Spleen (tissue), 11 donors: ENCODE data around the gene PTGFR. TPM values are rescaled to one million over a fixed set of nuclear protein-coding genes. Genes with fewer than 3 reads are reported as not detected.

Experiments used
- DNase-seq: peaks from one replicate; pipeline ENCODE4 v3.0.0-alpha.2; 2020
- H3K27ac ChIP-seq, 8 donors: fragments of 200-600 bp; sonication (generic) in 7 of 8; 1 replicate in 4 of 8; 2 replicates in 4 of 8; pipeline versions ENCODE4 v1.5.0 to v1.8.0; 2016 to 2021; ENCODE audit warnings: inconsistent platforms in 4 of 8, mild to moderate bottlenecking in 4 of 8, moderate library complexity in 1 of 8
- H3K27me3 ChIP-seq, 7 donors: fragments of 200-600 bp; sonication (generic) in 6 of 7; replicated peaks in 1 of 7; 1 replicate in 4 of 7; 2 replicates in 3 of 7; pipeline versions ENCODE4 v1.5.0 to v1.8.0; 2016 to 2021; ENCODE audit warnings: inconsistent platforms in 3 of 7, mild to moderate bottlenecking in 1 of 7
- H3K36me3 ChIP-seq, 6 donors: fragments of 200-600 bp; sonication (generic) in 5 of 6; 1 replicate in 4 of 6; 2 replicates in 2 of 6; pipeline versions ENCODE4 v1.5.0 to v1.8.0; 2016 to 2021; ENCODE audit warnings: inconsistent platforms in 2 of 6
- H3K4me1 ChIP-seq, 6 donors: fragments of 200-600 bp; sonication (generic) in 5 of 6; 1 replicate in 3 of 6; 2 replicates in 3 of 6; pipeline versions ENCODE4 v1.5.0 to v1.8.0; 2016 to 2021; ENCODE audit warnings: inconsistent platforms in 3 of 6
- H3K4me3 ChIP-seq, 8 donors: fragments of 200-600 bp; sonication (generic) in 7 of 8; 1 replicate in 4 of 8; 2 replicates in 4 of 8; pipeline versions ENCODE4 v1.5.0 to v1.8.0; 2016 to 2021; ENCODE audit warnings: inconsistent platforms in 4 of 8, mild to moderate bottlenecking in 4 of 8, moderate library complexity in 2 of 8
- H3K9me3 ChIP-seq, 8 donors: fragments of 200-600 bp; sonication (generic) in 7 of 8; 1 replicate in 4 of 8; 2 replicates in 4 of 8; pipeline versions ENCODE4 v1.5.0 to v1.8.0; 2016 to 2021; ENCODE audit warnings: inconsistent platforms in 4 of 8
- CTCF ChIP-seq, 11 experiments: fragments of 200-600 bp in 7 of 11; fragments of 450-650 bp in 4 of 11; sonication (generic) in 4 of 11; IDR thresholded peaks in 8 of 11; conservative IDR thresholded peaks in 3 of 11; 1 replicate in 7 of 11; 2 replicates in 4 of 11; pipeline versions ENCODE4 v1.4.0 to v1.8.0; 2016 to 2021; ENCODE audit warnings: antibody characterized with exemption in 11 of 11, inconsistent platforms in 4 of 11, mild to moderate bottlenecking in 1 of 11
- POLR2A ChIP-seq, 3 donors: fragments of 450-650 bp; IDR thresholded peaks; one replicate each; pipeline ENCODE4 v1.5.1; 2017; ENCODE audit warnings: antibody characterized with exemption in 3 of 3, mild to moderate bottlenecking in 1 of 3
- POLR2AphosphoS5 ChIP-seq, 3 donors: sonication (generic); formaldehyde crosslinking; IDR thresholded peaks; one replicate each; pipeline ENCODE4 v1.5.1; 2017; ENCODE audit warnings: antibody characterized with exemption in 3 of 3
- WGBS, 5 donors: extraction: QIAGEN DNeasy Blood & Tissue Kit in 3 of 5; methylation state at CpG; one replicate each; pipeline versions ENCODE4 v1.1.5 to v1.1.7; 2013 to 2018; 5-methylcytosine and 5-hydroxymethylcytosine counted together
- intact Hi-C: fragments of 100-400 bp; cut with DNase I; formaldehyde crosslinking; loops from one replicate; pipeline ENCODE4 v1.15.0; 2023; ENCODE audit warnings: low total_unique reads
- polyA plus RNA-seq, 3 donors: library from polyadenylated mRNA; stranded (reverse); fragments of 200-250 nt; gene quantifications; one replicate each; pipeline ENCODE4 v1.2.1, GENCODE V29; 2013
- total RNA-seq, 7 donors: library from RNA; depleted of rRNA in 3 of 7; stranded (reverse); fragments of >200 nt in 3 of 7; fragmentation: NEBNext Ultra II Directional in 4 of 7; extraction: Animal tissue kit (Norgen Biotek cat#: 25700) in 4 of 7; gene quantifications; one replicate each; pipeline versions ENCODE4 v1.1.0 to v1.2.1, GENCODE V29; 2016 to 2021
- donor health status: healthy with polysubstance abuse.
- donor health status: DM: no; HTN: no; CAD: no; lungs with moderate emphysema.
- donor health status: DM: no; HTN: no; CAD: no.
- donor health status: Bipolar disorder and iron deficiency.
- donor health status: healthy.
- donor health status: DM: no; HTN: no; CAD: no.
- donor health status: DM: yes; HTN: yes; CAD: no.

PTGFR gene
- total and polyA plus RNA-seq, 10 donors, result 0.28 to 2.4 (median 0.47) TPM

- H3K36me3 ChIP-seq, result no peaks in the 10 kb centered on the region
- 44 to 64% (median 56%) methylated on average over 2 of the region's 2 CpGs for WGBS, 5 donors
- no peak overlapping the region for H3K27ac ChIP-seq
- H3K9me3 ChIP-seq, result no peaks in the 10 kb centered on the region
- no peaks in the 10 kb centered on the region for H3K4me1 ChIP-seq
- H3K4me3 ChIP-seq, result no peak overlapping the region
- no peak for TF ChIP-seq POLR2AphosphoS5 (IDR thresholded peaks at IDR 0.05)
- TF ChIP-seq CTCF (IDR thresholded peaks at IDR 0.05 in 8 of 11, conservative IDR thresholded peaks at IDR 0.05 in 3 of 11), result no peak
- no peak for TF ChIP-seq POLR2A (IDR thresholded peaks at IDR 0.05)
- DNase-seq, result no peak
- intact Hi-C loops, result no loop called here
- H3K27me3 ChIP-seq, result peaks cover 0 to 5% (median 0%) of the 10 kb centered on the region in 7 donors
Observed at GRCh38 chr1:78500529-78500928, 9.8 kb downstream of the PTGFR start.

DNA sequence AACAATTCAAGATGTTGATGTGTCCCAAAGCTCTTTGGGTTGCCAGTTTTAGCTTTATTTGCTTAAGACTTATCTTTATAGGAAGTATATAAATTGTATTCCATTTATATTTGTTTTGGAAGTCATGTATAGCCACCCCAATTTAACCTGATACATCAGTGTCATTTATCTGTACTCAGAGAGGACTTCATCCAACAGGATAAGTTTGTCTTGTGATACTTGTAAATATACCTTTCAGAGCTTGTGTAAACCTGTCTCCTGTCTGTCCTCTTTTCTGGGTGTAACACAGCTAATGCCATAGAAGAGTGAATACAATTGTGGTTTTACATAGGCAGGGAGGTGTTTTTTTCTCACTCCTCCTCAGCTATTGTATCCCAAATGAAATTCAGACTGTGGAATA, 10.4 kb downstream of the PTGFR start:
- no peaks in the 10 kb centered on the region for H3K9me3 ChIP-seq
- H3K4me3 ChIP-seq, result no peak overlapping the region
- TF ChIP-seq POLR2AphosphoS5 (IDR thresholded peaks at IDR 0.05) (no peak), CTCF (IDR thresholded peaks at IDR 0.05 in 8 of 11, conservative IDR thresholded peaks at IDR 0.05 in 3 of 11) (no peak), POLR2A (IDR thresholded peaks at IDR 0.05) (no peak)
- H3K4me1 ChIP-seq, result no peaks in the 10 kb centered on the region
- intact Hi-C loops, result no loop called here
- H3K36me3 ChIP-seq, result no peaks in the 10 kb centered on the region
- DNase-seq, result no peak
- peaks cover 0 to 5% (median 0%) of the 10 kb centered on the region in 7 donors for H3K27me3 ChIP-seq
- H3K27ac ChIP-seq, result no peak overlapping the region

DNA sequence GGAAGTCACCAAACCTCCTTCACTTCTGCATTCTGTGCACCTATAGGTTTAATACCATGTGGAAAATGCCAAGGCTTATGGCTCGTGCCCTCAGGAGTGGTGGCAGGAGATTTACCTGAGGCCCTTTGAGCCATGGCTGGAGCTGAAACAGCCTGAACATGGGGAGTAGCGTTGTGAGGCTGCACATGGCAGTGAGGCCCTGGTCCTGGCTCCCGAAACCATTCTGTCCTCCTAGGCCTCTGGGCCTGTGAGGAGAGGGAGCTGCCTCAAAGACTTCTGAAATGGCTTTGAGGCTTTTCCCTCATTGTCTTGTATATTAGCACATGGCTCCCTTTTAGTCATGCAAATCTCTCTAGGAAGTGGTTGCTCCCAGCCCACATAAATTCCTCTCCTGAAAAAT, 20.6 kb downstream of the PTGFR start:
- TF ChIP-seq CTCF (IDR thresholded peaks at IDR 0.05 in 8 of 11, conservative IDR thresholded peaks at IDR 0.05 in 3 of 11) (no peak), POLR2A (IDR thresholded peaks at IDR 0.05) (no peak), POLR2AphosphoS5 (IDR thresholded peaks at IDR 0.05) (no peak)
- Histone ChIP-seq H3K9me3 (peaks cover 0 to 34% (median 23%) of the 10 kb centered on the region in 8 donors), H3K4me3 (no peak overlapping the region), H3K36me3 (no peaks in the 10 kb centered on the region), H3K27me3 (no peaks in the 10 kb centered on the region), H3K27ac (no peak overlapping the region), H3K4me1 (no peaks in the 10 kb centered on the region)
- intact Hi-C loops, result no loop called here
- no peak for DNase-seq
- 55 to 84% (median 75%) methylated on average over 2 to 3 of the region's 3 CpGs for WGBS, 5 donors

- TF ChIP-seq POLR2AphosphoS5 (IDR thresholded peaks at IDR 0.05) (no peak), POLR2A (IDR thresholded peaks at IDR 0.05) (no peak), CTCF (IDR thresholded peaks at IDR 0.05 in 8 of 11, conservative IDR thresholded peaks at IDR 0.05 in 3 of 11) (no peak)
- Histone ChIP-seq H3K36me3 (no peaks in the 10 kb centered on the region), H3K4me3 (no peak overlapping the region), H3K9me3 (peaks cover 0 to 18% (median 10%) of the 10 kb centered on the region in 8 donors), H3K4me1 (no peaks in the 10 kb centered on the region), H3K27me3 (no peaks in the 10 kb centered on the region), H3K27ac (no peak overlapping the region)
- DNase-seq, result no peak
- 51 to 66% (median 53%) methylated on average over 2 of the region's 2 CpGs for WGBS, 5 donors
- intact Hi-C loops, result no loop called here
Observed at GRCh38 chr1:78516716-78517115, 25.9 kb downstream of the PTGFR start.
